Measurements from ENCODE around the gene KCNMB2. TPM values are rescaled to one million over a fixed set of nuclear protein-coding genes. Genes with fewer than 3 reads are reported as not detected.

The KCNMB2 gene
- total RNA-seq, 1 experiment from 2014 or later, result not detected

DNA sequence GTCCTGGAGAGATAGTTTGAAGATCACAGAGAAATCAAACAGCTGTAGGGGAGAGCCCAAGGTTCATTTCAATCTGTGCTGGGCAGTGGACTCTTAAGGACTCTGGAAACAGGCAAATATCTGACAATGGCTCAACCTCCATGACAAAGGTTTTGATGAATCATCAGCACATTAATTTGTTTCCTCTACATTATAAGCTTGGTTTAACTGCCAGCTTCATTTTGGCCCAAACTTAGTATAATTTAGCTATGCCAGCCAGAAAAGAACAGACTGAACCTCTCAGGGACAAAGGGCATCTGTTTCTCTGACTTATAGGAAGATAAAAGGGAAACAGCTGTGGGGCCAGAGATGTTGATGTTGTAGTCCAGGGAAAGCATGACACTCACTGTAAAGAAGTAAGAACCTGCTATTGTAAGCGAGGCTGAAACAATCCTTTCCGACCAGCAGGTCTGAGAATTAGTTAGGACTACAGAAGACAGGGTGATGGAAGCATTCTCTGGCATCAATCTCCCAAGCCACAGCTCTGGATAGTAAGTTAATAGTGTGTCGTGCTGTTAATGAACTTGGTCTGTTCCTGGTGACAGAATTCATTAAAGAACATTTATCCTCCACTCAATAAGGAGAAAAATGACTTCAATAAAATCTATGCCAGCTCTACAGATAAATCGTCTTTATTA lies 110.1 kb downstream of the KCNMB2 start:
- peak; percentile 58 for DNase-seq (ENCODE audit: low read depth)

GRCh38 chr3:178655488-178655887 lies 119.3 kb downstream of the KCNMB2 start:
- DNase-seq (ENCODE audit: low read depth), result no peak

DNA sequence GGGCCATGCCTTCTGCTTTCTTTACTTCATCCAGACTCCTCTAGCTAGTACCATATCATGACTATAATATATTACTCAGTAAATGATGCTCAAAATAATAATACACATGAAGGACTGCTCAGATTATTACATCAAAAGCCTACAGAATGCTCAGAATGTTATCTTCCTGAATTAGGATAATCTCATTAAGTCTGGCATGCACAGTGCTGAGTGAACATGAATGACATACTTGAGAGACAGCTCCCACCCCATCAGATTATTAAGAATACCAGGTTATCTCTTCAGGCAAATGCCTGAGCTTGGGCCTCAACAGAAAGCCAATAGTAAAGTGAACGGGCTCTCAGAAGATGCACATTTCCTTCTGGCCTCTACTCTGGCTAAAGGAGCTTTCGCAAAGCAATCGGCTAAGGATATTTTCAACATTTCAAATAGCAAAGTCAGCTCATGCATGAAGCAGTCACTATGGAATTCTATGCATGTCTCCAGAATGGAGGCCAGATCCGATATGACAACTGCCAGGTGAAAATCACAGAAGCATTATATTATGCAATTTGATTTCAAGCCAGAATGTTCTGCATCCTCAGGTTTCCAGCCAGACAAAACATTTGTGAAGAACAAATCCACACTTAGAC lies 122.6 kb downstream of the KCNMB2 start:
- no peak for DNase-seq (ENCODE audit: low read depth)

DNA sequence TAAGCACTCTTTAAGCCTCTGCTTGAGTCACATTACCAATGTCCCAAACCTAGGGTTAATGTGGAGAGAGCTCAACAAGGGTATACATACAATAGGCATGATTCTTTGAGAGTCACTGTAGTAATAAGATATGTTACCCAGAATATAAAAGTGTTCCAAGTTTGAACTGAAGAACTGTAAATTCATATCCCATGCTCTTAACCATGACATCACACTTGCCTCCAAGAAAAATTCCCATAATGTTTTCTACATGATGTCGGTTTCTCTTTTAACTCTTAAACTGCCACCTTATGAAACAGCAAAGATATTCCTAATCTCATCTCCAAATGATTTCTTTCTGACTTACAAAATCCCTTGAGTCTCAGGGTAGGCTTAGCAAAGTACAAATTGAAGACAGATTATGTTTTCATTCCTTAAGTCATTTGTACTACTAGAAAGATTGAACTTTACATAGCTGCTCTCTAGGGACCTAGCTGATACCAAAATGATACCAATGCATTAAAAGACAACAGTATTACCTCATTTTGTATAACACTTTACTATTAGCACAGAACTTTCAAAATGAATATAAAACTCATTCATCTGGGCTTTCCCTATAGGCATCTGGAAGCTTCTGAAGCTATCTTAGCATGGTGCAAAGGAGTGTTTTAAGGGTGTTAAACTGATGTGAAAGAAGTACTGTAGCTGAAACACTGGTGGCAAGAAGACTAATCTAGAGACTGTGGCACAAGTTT lies 127.1 kb downstream of the KCNMB2 start:
- no peak for DNase-seq (ENCODE audit: low read depth)

DNA sequence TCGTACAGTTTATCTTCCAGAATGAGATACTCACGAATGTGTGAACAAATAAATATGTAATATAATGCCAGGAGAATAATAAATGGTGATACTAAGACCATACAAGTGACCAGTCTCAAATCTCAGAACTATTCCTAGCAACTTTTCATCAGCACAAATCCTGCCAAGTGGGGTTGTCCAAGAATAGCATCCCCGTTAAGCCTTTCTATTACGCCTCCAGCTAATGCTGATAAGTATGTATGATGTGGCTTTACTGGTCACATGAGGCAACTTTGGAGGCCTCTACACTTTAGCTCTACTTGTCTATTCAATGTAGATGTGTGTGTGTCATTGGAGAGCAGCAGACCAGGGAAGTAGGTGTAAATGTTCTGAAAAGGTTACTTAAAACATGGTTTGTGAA lies 129.5 kb downstream of the KCNMB2 start:
- DNase-seq (ENCODE audit: low read depth), result no peak

- DNase-seq (ENCODE audit: low read depth), result peak; percentile 12
These were observed 132.9 kb downstream of the KCNMB2 start for GRCh38 chr3:178669022-178669601.

DNA sequence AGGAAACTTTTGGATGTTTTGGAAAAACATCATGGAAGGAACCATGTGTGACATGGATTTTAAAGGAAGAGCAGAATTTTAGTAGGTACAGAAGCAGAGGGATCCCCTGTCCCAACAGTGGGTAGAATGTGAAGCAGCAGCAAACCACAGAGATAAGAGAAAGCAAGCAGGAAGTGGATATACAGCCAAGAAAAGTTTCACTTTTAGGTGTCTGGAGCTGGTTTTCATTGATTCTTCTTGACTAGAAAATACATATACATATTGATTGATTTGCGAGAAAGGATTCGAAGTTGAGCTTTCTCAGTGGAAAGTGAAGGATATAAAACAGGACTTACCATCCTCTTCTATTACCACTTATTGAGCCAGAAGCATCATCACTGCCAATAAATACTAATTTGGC lies 133.5 kb downstream of the KCNMB2 start:
- DNase-seq (ENCODE audit: low read depth), result no peak

DNA sequence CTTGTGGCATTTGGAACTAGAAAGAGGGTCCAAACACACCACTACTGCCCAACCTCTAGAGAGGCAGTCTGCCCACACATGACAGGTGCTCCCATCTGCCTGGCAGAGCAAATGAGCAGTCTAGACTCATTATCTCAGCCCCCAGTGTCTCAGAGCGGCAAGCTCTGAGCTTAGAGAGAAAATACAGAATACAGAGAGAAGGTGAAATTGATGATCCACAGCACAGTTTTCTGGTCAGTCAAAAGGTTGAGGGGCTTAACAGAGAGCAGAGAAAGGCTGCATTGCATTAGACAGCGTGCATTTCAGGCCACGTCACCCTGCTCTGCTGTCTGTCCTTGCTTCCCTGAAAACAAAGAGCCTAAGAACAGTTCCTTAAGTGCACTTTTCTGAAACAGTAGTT lies 135.1 kb downstream of the KCNMB2 start:
- DNase-seq (ENCODE audit: low read depth), result no peak

GRCh38 chr3:178671791-178672190 lies 135.6 kb downstream of the KCNMB2 start:
- peak; percentile 14 for DNase-seq (ENCODE audit: low read depth)

GRCh38 chr3:178672275-178672674 lies 136.0 kb downstream of the KCNMB2 start:
- DNase-seq (ENCODE audit: low read depth), result no peak

DNA sequence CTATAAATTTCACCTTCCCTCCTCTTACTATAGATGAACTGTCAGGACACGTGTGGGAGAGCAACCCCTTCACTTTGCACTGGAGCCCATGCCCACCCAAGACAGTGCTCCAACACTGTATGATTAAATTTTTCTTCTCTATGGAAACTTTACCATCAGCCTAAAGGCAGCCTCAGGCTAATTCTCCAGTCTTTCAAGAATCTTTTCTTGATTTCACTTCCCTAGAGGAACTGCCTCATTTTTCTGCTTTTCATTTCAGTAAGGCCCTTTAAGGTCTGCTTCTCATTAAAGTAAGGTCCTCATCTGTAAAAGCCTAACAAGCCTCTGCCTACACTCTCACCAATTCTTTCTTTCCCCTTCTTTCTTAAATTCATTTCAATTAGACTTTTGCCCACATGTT lies 137.3 kb downstream of the KCNMB2 start:
- DNase-seq (ENCODE audit: low read depth), result no peak

- no peak for DNase-seq (ENCODE audit: low read depth)
These were observed 139.8 kb downstream of the KCNMB2 start for GRCh38 chr3:178676077-178676476.

DNA sequence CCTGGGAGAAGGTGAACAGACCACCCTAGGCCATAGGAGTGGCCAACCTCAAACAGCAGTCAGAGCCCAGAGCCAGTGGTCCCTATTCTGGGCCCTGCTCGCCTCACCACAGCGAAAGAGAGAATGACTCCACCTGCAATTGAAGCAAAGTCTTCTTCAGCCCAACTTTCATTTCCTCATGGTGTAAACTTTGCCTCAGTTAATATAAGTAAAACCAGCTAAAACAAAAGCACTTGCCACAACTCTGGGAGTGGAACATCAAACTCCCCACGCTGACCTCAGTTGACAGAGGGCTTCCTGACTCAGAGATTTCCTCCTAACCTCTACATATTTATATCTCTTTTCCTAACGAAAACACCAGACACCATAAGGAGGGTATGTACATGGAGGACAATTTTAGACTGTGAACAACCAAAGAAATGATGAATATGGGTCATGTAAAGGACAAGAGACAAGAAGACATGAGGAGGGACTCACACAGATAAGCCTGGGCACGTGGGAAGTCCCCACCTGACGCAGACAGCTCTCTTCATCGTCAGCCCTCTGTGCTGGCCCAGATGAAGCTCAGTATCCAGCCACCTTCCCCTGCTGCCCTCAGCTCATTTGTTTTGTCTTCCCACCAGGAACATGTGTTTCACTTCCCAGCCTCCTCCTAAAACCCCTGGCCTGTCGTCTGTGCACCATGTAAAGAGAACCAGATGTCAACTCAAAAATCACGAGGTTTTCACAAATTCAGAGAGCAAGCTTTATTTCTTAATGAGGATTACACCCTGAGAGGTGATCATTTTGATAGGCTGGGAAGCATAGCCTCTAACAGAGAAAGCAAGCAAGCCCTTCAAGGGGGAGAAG lies 140.9 kb downstream of the KCNMB2 start:
- no peak for DNase-seq (ENCODE audit: low read depth)

GRCh38 chr3:178677961-178678360 lies 141.7 kb downstream of the KCNMB2 start:
- no peak for DNase-seq (ENCODE audit: low read depth)

- no peak for DNase-seq (ENCODE audit: low read depth)
These were observed 143.8 kb downstream of the KCNMB2 start for GRCh38 chr3:178680037-178680436.

DNA sequence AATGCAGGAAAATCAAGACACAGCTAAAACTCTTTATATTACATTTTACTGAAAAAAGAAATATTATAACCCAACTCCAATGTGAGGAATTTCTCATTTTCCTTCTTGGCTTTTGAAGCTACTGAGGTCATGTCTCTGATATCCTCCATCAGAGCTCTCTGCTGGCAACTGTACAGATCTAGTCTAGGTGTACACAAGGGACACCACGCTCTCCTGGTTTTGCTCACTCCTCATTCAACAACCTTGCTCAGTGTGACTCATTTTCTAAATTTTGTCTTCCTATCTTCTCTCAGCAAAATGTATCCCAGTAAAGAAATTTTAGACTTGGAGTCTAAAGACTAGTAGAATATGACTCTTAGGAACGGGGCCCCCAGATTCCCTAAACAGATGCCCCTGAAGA lies 144.3 kb downstream of the KCNMB2 start:
- DNase-seq (ENCODE audit: low read depth), result no peak

DNA sequence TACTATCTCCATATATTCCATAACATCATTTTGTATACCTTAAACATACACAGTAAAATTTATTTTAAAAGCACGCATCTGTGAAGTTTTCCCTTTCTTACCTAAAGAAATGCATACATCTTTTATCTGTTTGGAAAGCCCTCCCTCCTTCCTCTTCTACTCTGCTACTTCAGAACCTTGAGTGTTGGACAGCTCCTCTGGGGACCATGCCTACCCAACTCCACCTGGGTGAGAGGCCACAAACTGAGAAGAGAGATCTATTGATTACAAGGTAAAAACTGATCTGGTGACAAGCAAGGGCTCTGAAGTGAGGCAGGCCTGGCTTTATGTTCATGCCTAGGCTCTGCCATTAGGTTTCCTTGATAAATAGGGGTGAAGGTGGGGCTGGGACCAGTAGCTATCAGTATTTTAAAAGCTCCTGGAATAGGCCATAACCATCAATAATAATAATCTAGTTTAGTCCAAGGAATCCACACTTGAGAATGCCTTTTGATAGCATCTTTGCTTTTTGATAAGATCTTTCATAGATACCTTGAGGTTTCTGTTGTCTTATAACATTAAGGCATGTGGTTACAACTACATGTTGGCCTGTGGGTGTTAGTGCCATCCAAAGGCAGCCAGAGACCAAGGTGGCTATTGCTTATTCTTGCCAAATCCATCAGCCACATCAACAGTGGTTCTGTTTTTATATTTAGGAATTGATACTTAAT lies 148.8 kb downstream of the KCNMB2 start:
- no peak for DNase-seq (ENCODE audit: low read depth)

- DNase-seq (ENCODE audit: low read depth), result no peak
These were observed 149.3 kb downstream of the KCNMB2 start for GRCh38 chr3:178685591-178685906.

DNA sequence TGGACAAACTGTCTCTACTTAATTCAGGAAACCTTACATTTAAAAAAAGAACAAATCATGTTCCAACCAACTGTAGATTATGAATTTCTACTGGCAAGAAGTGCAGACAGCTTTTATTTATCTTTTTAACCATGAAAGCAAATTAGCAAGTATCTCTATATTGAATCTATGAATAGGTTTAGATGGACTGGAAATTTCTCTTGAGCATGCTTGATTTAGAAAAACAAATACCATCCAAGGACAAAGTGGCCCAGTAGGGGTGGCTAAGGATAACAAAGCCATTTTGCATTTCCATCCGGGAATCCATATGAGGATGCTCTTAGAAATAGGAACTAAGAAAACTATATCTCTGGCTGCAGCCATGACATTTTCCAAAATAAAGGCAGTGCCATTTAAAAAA lies 150.6 kb downstream of the KCNMB2 start:
- DNase-seq (ENCODE audit: low read depth), result no peak

DNA sequence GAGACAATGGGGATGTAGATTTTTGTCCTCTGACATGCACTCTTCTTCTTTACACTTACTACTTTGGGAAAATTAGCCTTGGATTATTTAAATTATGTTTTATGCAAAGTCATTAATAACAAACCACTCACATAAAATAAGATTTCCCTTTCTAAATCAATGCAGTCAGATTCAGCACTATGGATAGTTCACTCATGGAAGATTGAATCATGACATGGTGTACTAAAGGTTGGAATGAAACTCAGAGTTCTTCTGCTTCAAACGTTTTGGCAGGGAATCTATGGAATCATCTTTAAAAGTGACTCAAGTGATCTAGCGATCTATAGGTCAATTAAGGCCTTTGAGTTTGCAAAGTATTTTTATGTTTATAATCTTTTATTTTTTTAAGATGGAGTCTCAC lies 154.3 kb downstream of the KCNMB2 start:
- no peak for DNase-seq (ENCODE audit: low read depth)

- no peak for DNase-seq (ENCODE audit: low read depth)
These were observed 163.1 kb downstream of the KCNMB2 start for GRCh38 chr3:178699364-178699763.

All from LHCN-M2 (cell line).